Measurements from ENCODE around the gene HIP1. TPM values are rescaled to one million over a fixed set of nuclear protein-coding genes. Genes with fewer than 3 reads are reported as not detected.
A peak's percentile ranks its signal among the peaks of the same experiment; 100 is the strongest.

HIP1 gene
- total and polyA plus RNA-seq, 2 of the 13 experiments (the other 11 are each of a cell fraction or from before 2014, with no cell fraction given): 4.5 to 6.2 TPM

GRCh38 chr7:75688200-75689136 lies 50.3 kb downstream of the HIP1 start (continued):
- TF ChIP-seq, protein P1, sequence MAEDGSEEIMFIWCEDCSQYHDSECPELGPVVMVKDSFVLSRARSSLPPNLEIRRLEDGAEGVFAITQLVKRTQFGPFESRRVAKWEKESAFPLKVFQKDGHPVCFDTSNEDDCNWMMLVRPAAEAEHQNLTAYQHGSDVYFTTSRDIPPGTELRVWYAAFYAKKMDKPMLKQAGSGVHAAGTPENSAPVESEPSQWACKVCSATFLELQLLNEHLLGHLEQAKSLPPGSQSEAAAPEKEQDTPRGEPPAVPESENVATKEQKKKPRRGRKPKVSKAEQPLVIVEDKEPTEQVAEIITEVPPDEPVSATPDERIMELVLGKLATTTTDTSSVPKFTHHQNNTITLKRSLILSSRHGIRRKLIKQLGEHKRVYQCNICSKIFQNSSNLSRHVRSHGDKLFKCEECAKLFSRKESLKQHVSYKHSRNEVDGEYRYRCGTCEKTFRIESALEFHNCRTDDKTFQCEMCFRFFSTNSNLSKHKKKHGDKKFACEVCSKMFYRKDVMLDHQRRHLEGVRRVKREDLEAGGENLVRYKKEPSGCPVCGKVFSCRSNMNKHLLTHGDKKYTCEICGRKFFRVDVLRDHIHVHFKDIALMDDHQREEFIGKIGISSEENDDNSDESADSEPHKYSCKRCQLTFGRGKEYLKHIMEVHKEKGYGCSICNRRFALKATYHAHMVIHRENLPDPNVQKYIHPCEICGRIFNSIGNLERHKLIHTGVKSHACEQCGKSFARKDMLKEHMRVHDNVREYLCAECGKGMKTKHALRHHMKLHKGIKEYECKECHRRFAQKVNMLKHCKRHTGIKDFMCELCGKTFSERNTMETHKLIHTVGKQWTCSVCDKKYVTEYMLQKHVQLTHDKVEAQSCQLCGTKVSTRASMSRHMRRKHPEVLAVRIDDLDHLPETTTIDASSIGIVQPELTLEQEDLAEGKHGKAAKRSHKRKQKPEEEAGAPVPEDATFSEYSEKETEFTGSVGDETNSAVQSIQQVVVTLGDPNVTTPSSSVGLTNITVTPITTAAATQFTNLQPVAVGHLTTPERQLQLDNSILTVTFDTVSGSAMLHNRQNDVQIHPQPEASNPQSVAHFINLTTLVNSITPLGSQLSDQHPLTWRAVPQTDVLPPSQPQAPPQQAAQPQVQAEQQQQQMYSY (CRISPR knock-in tag; IDR thresholded peaks at IDR 0.05): no peak
- TF ChIP-seq PATZ1 (CRISPR knock-in tag; IDR thresholded peaks at IDR 0.05) (peak; percentile 99), ZNF570 (CRISPR knock-in tag; IDR thresholded peaks at IDR 0.05; ENCODE audit: borderline replicate concordance) (no peak), ZNF562 (CRISPR knock-in tag; IDR thresholded peaks at IDR 0.05; ENCODE audit: borderline replicate concordance) (no peak), CSRNP1 (CRISPR knock-in tag; IDR thresholded peaks at IDR 0.05) (peak; percentile 43), SMARCE1 (IDR thresholded peaks at IDR 0.05; ENCODE audit: borderline replicate concordance) (no peak), MAFF (IDR thresholded peaks at IDR 0.05; ENCODE audit: low read depth, low read length) (no peak), HOXA5 (CRISPR knock-in tag; IDR thresholded peaks at IDR 0.05) (peak; percentile 53; the same call in 1 of the 2 replicates), ZBTB34 (CRISPR knock-in tag; IDR thresholded peaks at IDR 0.05) (no peak), U2AF1 (optimal IDR thresholded peaks at IDR 0.05; ENCODE audit: low read depth, low read length) (no peak), ZNF430 (CRISPR knock-in tag; IDR thresholded peaks at IDR 0.05) (peak; percentile 57; the same call in 1 of the 2 replicates), ZNF30 (CRISPR knock-in tag; IDR thresholded peaks at IDR 0.05) (no peak), GTF2F1 (IDR thresholded peaks at IDR 0.05; ENCODE audit: low read length) (no peak)
- TF ChIP-seq, protein P2, sequence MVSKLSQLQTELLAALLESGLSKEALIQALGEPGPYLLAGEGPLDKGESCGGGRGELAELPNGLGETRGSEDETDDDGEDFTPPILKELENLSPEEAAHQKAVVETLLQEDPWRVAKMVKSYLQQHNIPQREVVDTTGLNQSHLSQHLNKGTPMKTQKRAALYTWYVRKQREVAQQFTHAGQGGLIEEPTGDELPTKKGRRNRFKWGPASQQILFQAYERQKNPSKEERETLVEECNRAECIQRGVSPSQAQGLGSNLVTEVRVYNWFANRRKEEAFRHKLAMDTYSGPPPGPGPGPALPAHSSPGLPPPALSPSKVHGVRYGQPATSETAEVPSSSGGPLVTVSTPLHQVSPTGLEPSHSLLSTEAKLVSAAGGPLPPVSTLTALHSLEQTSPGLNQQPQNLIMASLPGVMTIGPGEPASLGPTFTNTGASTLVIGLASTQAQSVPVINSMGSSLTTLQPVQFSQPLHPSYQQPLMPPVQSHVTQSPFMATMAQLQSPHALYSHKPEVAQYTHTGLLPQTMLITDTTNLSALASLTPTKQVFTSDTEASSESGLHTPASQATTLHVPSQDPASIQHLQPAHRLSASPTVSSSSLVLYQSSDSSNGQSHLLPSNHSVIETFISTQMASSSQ (IDR thresholded peaks at IDR 0.05; ENCODE audit: low read depth): peak; percentile 76
- TF ChIP-seq, protein P2 (CRISPR knock-in tag; IDR thresholded peaks at IDR 0.05; ENCODE audit: borderline replicate concordance): peak; percentile 94; the same call in 1 of the 2 replicates

Measured in HepG2 (cell line).